22Rv1 (cell line): ENCODE measurements around the gene MYO1D.

Source experiments
- ZFX ChIP-seq: fragments of 450-650 bp; IDR thresholded peaks from 2 replicates; pipeline ENCODE4 v1.6.1; 2017; ENCODE audit warnings: antibody characterized with exemption, borderline replicate concordance
- TF ChIP-seq, protein P1 (sequence below): fragments of 450-650 bp; IDR thresholded peaks from 2 replicates; pipeline ENCODE4 v1.5.1; 2017; ENCODE audit warnings: mild to moderate bottlenecking

DNA sequence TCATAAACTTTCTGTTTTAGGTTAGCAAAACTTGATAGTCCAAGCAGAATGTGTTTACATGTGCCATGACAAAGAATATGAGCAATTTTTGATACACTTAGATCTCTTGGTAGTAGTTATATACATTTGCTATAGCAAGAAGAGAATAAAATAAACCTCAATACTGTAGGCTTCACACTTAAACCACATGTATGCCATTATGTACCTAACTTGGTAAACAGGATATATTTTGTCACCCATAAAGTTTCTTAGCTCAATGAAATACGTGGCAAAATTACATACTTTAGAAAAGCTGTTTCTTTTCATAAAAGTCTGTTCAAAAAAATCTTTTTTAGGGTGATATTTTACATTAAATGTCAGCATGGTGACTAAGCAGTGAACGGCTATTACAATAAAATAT is 184.7 kb downstream of the MYO1D start:
- TF ChIP-seq, protein P1, sequence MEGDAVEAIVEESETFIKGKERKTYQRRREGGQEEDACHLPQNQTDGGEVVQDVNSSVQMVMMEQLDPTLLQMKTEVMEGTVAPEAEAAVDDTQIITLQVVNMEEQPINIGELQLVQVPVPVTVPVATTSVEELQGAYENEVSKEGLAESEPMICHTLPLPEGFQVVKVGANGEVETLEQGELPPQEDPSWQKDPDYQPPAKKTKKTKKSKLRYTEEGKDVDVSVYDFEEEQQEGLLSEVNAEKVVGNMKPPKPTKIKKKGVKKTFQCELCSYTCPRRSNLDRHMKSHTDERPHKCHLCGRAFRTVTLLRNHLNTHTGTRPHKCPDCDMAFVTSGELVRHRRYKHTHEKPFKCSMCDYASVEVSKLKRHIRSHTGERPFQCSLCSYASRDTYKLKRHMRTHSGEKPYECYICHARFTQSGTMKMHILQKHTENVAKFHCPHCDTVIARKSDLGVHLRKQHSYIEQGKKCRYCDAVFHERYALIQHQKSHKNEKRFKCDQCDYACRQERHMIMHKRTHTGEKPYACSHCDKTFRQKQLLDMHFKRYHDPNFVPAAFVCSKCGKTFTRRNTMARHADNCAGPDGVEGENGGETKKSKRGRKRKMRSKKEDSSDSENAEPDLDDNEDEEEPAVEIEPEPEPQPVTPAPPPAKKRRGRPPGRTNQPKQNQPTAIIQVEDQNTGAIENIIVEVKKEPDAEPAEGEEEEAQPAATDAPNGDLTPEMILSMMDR = no peak
- TF ChIP-seq ZFX = no peak
